DMS53 (cell line): ENCODE results near the gene TMEM218.

Experiments
- DNase-seq: peaks from one replicate; lab custom pipeline; 2025; lab: John Stamatoyannopoulos, UW

The TMEM218 gene

DNA sequence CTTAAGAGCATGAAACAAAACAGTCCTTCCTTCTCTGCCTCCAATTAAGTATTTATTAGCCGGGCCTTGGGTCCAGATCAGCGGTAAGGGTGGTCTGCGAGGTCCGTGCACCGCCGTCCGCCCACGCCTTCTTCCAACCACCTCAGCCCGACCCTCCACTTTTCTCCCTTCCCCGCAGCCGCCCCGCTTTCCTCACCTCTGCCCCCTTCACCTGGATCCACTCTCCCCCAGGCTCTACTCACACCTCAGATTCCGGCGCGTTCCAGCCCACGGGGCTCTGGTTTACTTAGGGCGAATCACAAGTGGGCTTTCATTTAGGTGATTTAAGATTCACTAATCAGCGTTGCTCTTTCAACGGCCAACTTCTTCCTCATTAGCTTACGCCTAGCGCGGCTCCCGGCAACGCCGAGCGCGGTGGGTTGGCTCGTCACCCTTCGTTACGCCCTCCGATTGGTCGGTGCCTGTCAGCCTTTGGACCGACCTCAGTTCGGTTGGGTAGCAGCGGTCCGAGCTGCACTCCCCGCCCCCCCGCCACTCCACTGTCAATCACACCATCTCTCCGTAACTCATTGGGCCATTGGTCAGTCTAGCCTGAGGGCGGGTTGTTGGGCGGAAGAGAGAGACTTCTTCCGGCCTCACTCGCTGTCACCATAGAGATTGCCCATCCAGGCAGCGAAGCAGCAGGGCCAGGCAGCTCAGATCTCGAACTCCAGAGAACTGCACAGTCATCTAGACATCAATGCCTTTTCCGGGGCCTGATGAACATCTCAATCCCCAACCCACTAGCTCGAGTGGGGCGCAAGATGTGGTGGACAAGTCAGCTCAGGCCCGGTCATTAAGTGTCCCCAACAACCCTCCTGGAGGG, at the start of gene TMEM218:
TSS of gene TMEM218 (minus strand) at position 284 of the 865 bp plus-strand sequence. CDS start 9,385 bp downstream, outside the sequence.
- DNase-seq = peak; percentile 99

DNA sequence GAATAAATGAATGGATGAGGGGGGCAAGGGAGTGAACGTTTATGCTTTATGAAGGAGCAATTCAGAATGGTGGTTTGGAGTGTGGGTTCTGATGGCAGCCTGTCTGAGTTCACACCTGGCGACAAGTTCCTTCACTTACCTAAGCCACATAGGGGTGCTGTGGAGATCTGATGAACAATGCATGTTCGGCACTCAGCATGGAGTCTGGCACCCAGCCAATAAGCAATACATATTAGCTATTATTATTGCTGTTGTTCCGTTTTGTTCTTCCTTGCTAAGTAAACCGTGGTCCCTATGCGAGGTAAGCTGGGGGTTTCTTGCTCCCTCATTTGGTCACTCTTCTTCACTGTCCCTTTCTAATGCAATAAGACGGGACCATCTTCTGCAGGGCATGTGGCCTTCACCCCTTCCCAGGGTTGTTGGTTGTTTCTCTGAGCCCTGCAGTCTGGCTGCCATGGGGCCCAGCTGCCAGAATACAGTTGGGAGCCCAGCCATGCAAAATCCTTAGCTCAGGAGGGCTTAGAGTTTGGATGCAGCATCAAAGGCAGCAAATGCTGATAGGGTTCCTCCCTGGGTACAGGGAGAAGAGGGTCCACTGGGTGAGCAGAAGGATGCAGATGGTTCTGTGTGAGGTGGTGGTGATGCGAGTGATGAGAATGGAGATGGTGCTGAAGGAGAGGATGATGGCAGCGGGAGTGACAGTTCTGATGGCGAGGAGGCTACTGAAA, 46.7 kb upstream of the TMEM218 start:
- no peak for DNase-seq

DNA sequence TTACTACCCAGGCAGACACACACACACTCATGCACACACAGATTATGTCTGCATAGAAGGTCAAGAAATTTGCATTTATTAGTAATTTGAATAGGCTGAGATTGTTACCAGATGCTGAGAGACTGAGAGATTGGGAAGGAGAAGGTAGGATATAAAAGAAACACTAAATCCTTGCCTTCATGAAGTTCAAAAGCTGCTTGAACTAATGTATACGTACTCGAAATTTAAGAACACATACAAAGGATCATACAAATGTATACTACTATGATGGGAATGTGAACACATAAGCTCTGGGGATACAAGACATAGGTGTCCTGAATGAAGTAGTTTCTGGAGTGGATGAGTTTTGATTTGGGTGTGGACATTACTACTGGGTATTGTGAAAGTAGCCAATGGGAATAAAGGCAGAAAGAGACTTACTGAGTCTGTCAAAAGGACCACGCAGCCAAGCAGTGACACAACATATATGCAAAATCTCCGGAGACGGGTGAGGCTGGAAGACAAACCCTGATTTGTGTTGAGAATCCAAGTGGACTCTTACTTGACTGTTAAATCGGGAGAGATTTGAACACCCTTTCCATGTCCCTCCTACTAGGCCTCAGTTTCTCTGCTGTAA, 45.8 kb upstream of the TMEM218 start:
- DNase-seq = no peak

DNA sequence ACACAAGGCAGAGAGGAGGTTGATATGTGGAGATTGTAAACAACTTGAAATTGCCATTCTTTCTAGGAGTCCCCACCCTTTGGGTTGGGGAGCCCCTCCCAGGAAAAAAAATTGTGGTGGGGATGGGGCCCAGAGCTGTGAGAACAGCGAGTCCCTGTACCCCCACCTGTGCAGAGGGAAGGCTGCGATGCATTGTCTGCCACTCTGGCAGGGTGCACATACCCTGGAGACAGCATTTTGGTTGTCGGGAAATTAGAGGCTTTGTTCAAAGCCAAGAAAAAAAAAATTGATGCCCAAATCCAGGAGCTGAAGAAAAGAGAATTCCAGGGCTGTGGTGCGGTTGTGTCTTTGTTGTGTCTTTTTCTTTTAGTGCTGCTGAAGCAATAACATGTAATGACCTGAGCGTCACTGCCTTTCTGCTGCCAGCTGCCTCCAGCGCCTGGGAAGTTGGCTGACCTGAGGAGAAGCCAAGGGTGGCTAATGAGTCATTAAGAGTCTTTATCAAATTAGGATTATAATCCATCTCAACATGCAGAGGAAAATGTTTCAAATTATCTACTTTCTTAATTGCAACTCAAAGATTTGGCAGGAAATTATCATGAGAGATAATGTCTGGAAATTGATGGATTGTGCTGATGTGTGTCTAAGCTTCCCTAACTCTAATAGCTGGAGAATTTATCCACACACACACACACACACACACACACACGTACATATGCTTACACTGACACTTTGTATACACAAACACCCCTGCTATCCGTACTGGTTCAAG, 45.1 kb upstream of the TMEM218 start:
- DNase-seq = no peak

DNA sequence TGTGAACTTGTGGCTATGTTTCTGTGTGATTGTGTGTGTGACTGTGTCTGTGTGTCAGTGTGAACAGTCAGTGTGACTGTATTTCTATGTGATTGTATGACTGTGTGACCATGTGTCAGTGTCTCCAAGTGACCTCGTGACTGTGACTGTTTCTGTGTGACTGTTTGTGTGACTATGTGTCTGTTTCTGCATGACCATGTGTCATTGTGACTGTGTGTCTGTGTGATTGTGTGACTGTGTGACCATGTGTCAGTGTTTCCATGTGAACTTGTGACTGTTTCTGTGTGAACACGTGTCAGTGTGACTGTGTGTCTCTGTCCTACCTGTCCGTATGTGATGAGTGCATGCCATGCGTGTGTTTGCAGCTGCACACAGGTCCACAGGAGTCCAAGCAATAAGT, 44.3 kb upstream of the TMEM218 start:
- no peak for DNase-seq

DNA sequence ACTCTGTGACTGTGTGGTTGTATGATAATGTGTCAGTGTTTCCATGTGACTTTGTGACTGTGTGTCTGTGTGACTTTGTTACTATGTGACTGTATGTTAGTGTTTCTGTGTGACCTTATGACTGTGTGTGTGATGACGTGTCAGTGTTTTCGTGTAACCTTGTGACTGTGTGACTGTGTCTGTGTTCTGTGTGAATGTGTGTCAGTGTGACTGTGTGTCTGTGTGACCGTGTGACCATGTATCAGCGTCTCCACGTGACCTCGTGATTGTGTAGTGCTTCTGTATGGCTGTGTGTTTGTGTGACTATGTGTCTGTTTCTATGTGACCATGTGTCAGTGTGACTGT, 43.6 kb upstream of the TMEM218 start:
- no peak for DNase-seq

DNA sequence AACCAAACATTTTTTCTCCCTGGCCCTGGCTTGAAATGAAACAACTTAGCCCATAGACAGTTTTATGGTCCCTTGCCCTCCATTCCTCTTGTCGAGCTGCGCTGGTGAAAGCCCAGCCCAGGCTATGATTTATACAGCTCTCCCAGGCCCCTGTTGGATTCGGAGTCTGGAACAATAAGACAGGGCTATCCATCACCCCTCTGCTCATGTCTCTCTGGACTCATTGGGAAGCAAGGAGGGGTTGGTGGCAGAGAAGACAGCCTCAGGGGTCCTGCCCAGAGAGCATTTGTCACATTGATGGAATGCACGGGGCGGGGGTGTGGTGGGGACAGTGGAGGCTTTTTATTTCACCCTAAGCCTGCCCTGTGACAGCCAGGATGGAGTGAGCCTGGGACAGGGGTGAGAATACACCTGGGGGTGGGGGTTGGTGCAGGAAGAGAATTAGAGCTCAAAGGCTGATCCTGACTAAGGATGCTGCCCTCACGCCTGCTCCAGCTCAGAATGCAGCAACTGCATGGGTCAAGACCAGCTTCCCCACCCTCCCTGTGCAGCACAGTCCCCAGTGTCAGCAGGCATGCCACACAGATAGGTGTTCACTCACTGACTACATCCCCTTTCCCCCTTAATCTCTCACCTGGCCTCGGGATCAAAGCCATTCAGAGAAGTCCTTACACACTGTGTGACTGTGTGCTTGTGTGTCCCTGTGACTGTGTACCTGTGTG, 43.1 kb upstream of the TMEM218 start:
- DNase-seq = no peak

DNA sequence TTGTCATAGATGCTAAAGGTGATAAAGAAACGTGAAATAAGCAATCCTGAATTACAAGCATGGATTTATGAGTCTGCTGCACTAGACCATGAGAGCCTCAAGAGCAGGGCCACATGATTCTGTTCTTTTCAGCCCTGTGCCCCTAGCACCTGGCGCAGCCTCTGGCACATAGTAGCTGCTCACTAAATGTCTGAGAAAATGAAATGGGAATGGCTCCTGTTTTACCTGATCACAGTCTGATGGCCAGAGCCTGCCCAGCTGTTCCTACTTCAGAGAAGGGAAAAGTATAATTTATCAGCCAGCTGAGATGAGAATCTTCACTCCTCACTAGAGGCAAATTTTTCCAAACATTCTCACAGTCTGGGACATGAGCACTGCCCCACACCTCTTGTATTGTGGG, 42.4 kb upstream of the TMEM218 start:
- DNase-seq = no peak

DNA sequence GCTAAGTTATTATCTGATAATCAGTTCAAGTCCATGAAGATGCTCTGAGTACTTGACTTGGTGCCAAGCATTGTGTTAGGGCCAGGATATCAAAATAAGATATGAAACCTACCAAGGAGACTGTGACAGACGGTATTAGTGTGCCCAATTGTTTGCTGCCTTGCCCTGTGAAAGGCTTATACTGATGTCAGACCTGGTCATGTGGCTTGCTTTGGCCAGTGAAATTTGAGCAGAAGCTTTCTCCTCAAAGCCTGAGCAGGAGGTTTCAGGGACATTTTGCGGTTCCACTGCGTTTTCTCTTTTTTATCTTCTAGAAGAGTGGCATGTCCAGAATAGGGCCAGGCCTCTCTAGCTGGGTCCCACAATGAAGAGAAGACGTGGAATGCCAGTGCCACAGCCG, 37.3 kb upstream of the TMEM218 start:
- DNase-seq = no peak

DNA sequence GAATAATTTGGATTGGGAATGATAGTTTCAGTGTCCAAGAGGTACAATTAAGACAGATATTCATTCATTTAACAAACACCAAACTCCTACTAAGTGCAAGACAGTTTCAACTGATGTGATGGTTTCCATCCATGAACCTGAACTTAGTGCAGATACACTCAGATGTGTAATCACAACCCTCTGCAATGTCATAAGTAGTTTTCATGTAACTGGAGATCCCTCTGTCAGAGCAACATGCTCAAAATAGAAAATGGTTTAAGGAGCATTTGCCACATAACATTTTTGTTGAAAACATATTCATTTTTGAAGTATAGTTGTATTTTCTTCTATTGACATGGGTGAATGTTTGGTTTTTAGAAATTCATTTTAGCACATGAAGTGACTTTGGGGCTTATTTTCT, 36.6 kb upstream of the TMEM218 start:
- DNase-seq = no peak

DNA sequence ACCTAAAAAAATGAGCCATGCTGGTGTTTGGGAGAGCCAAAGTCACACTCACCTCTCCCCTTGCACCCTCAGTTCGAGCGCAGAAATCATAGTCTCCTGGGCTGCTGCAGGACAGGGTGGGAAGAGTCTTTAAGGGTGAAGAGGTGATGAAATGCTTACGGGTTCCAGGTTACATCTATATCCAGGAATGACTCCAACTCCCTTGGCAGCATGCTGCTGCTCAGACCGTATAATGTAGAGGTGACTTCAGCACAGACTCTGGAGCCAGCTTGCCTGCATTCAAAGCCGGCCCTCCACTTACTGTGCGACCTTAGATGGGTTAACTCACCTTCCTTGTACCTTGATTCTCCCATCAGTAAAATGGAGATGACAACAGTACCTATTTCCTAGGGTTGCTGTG, 35.9 kb upstream of the TMEM218 start:
- no peak for DNase-seq

DNA sequence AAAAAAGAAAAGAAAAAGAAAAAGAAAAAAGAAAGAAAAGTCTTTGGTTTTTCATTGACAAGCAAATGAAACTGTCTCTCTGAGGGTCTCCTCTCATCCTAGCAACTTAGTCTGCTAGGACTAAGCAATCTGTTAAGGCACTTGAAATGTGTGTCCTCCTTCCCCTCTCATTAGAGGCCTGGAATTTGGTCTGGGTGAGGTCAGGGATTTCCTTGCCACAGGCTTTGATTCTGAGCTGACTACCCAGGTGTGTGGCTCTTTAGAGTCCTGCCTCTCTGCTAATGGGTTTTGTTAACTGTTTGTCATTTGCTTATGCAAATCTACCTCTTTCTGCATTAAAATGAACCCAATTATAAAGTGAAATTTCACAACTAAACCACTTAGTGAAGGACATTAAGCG, 34.8 kb upstream of the TMEM218 start:
- no peak for DNase-seq

DNA sequence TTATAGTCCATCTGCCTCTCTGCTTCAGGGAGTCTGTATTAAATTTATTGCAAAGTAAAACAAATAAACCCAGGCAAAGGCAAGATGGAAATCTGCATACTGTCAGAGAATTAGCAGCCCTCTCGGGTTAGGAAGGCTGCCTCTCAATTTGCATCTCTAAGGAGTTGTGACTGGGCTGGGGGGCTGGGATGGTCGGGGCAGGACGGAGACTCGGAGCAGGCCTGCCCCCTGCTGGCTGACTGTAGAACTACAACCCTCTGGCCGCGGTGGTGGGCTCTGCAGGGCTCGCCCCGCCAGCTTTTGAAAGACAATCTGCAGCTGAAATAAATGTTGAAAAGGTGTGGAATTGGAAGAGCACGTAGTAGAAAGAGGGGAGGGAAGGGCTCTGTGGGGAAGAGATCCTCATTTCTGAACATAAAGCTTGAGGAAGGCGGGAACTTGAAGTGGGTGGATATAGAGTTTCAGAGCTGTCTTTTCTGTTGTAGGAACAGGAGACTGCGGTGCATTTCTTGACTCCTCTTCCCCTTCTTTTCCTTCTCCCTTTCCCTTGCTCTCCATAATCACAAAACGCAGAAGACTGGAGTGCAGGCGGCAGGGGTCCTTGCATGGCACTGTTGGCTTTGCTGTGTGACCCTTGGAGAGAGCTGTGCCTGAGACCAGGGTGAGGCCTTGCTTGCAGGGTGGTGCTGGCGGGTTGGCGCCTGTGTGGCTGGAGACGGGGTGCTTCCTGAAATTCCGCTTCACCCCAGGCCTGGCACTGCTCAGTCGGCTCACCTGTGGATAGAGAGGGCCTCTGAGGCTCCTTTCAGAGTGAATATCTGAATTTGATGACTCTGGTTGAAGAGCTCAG, 30.5 kb upstream of the TMEM218 start:
- DNase-seq = peak; percentile 25

DNA sequence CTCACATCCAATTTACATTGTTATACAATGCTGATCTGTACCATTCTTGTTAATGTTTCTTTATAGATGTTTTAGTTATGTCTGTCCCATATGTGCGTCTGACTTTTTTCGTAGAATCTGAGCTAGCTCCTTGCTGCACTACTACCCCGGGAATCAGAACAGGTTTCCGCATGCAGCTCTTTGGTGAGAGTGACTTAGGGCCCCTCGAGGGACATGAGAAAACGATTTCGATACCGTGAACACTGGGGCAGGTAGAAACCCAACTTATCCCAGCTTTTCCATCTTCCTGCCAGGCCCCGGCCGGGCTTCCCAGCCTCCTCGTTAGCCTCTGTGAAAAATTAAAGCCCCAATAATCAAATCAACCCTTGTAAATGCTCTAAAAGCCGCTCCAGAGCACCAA, 29.8 kb upstream of the TMEM218 start:
- no peak for DNase-seq

DNA sequence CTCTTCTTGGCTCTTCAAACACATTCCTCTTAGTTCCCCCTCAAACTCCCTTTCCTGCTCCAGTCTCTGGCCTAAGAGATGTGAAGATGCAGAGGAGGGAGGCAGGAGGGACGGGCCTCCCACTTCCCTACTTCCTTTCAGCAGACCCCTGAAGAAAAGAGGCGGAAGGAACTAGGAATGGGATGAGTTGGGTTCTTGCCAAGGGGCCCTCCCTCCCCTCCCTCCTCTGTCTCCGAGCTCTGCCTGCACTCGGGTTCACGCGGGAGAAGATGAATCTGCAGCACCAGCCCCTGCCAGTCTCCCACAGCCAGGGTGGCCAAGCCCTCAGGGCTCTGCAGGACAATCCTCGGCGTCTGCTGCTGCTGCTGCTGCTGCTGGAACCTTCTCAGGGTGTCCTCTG, 28.8 kb upstream of the TMEM218 start:
- no peak for DNase-seq

DNA sequence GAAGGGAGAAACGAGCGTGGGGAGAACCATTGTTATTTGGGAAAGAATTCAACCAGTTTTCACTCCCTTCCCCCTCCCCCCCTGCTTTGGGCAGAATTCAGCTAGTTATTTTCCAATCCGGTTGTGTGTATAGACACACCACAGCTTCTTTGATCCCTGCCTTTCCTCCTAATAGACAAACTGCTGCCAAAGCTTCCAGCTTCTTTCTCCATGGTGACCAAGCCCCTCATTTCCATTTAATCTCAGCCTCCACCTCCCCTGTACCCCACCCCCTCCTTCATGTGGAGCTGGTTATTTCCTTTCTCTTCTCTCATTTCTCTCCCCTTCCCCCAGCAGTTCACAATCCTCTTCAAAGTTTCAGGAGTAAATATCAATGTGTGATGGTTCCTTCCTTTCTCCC, 28.4 kb upstream of the TMEM218 start:
- no peak for DNase-seq

DNA sequence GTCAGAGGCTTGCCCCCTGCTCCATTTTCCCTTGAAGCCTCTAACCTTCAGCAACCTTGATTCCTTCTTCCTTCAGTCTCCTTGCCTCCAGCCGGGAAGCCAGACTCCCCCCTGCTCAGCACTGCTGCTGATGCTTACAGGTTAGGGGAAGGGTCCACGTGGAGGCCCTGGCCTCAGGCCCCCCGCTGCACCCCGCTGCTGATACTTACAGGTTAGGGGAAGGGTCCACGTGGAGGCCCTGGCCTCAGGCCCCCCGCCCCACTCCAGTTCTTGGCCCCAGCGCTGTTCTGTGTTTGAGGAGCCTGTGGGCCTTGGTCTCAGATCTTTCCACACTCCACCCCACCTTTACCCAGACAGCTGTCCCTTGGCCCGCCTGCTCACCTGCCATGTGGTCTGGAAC, 27.5 kb upstream of the TMEM218 start:
- DNase-seq = no peak

DNA sequence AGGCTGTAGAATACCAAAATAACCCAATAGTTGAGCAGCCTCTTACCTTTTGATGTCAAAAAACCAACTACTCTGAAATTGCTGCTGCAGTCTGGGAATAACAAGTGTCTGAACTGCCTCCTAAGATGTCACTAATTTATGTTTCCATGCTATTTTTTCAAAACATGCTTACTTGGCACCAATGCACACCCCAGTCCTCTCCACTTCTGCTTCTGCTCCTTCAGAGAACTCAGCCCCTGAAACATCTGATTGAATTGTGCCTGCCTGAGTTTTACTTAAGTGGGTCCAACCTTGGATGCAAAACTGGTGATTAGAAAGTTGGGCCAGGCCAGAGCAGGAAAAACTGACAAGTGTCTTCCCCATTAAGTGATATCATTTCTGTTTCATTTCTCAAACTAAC, 24.6 kb upstream of the TMEM218 start:
- no peak for DNase-seq

DNA sequence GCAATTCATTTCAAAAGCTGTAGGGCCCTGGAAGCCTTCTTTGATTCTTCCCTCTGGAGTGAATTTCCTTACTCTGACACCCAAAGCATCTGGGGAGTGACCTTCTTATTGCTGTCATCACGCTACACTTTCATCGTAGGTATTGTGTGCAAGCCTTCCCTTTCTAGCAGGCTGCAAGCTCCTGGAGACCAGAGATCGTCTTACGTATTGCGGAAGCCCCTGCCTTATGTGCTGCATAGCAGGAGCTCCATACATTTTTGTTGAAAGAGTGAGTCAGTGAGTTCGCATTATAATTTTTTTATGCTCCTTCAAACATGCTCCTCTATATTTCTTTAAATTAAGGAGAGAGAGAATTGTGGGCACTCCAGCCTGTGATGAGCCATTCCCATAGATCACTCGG, 21.2 kb upstream of the TMEM218 start:
- no peak for DNase-seq

DNA sequence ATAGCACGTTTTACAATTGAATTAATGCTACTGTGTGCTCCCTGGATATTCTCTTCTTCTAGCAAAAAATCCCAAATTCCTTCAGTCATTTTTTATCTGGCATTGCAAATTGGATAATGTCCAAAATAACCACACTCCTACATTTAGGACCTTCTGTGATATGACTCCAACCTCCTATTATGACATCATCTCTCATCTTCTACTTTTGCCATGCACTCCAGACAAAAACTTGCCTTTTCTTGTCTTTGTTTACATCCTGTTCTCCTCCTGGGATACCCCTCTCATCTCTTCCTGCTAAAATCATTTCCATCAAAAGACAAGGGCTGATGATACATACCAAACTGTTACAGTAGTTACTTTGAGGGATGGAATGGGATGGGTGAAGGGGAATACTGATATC, 20.6 kb upstream of the TMEM218 start:
- no peak for DNase-seq
